Tibial artery (tissue), 4 donors: Measurements from ENCODE around the gene BCS1L.

Source experiments
- DNase-seq, 2 donors: peaks; one replicate each; pipeline ENCODE4 v3.0.0-alpha.2; 2019
- H3K27ac ChIP-seq, 2 donors: fragments of 200-600 bp; sonication (generic) in 1 of 2; 1 replicate in 1 of 2; 2 replicates in 1 of 2; pipeline ENCODE4 v1.5.1; 2018 to 2019; ENCODE audit warnings: mild to moderate bottlenecking in 1 of 2
- H3K27me3 ChIP-seq, 2 donors: fragments of 200-600 bp; sonication (generic) in 1 of 2; one replicate each; pipeline versions ENCODE4 v1.5.1 to v1.6.0; 2016 to 2019
- H3K36me3 ChIP-seq, 3 donors: fragments of 200-600 bp; sonication (generic) in 2 of 3; one replicate each; pipeline ENCODE4 v1.5.1; 2016 to 2019; ENCODE audit warnings: mild to moderate bottlenecking in 2 of 3
- H3K4me1 ChIP-seq, 4 donors: fragments of 200-600 bp; sonication (generic) in 2 of 4; 1 replicate in 3 of 4; 2 replicates in 1 of 4; pipeline ENCODE4 v1.5.1; 2016 to 2019
- H3K4me3 ChIP-seq, 2 donors: fragments of 200-600 bp; sonication (generic) in 1 of 2; 1 replicate in 1 of 2; 2 replicates in 1 of 2; pipeline ENCODE4 v1.5.1; 2018 to 2019; ENCODE audit warnings: mild to moderate bottlenecking in 2 of 2
- H3K9me3 ChIP-seq, 3 donors: fragments of 200-600 bp; sonication (generic) in 1 of 3; one replicate each; pipeline ENCODE4 v1.5.1; 2016 to 2019
- CTCF ChIP-seq, 2 experiments: fragments of 200-600 bp in 1 of 2; fragments of 450-650 bp in 1 of 2; IDR thresholded peaks; one replicate each; pipeline ENCODE4 v1.5.1; 2017 to 2019; ENCODE audit warnings: antibody characterized with exemption in 2 of 2, mild to moderate bottlenecking in 1 of 2, moderate library complexity in 1 of 2
- intact Hi-C: fragments of 100-400 bp; cut with DNase I; formaldehyde crosslinking; loops from one replicate; pipeline ENCODE4 v1.15.0; 2023; ENCODE audit warnings: low total_unique reads

Gene BCS1L

GRCh38 chr2:218622606-218623365, 36.7 kb upstream of the BCS1L start:
- H3K36me3 ChIP-seq = no peaks in the 10 kb centered on the region
- no peaks in the 10 kb centered on the region for H3K4me1 ChIP-seq
- H3K9me3 ChIP-seq = no peaks in the 10 kb centered on the region
- intact Hi-C loops = no loop called here
- no peak for TF ChIP-seq CTCF (IDR thresholded peaks at IDR 0.05)
- no peak overlapping the region for H3K27ac ChIP-seq
- H3K4me3 ChIP-seq = no peak overlapping the region
- DNase-seq = no peak
- no peaks in the 10 kb centered on the region for H3K27me3 ChIP-seq

- H3K4me1 ChIP-seq = no peaks in the 10 kb centered on the region
- H3K27ac ChIP-seq = no peak overlapping the region
- no peak for TF ChIP-seq CTCF (IDR thresholded peaks at IDR 0.05)
- intact Hi-C loops = no loop called here
- no peaks in the 10 kb centered on the region for H3K9me3 ChIP-seq
- no peaks in the 10 kb centered on the region for H3K36me3 ChIP-seq
- no peaks in the 10 kb centered on the region for H3K27me3 ChIP-seq
- no peak overlapping the region for H3K4me3 ChIP-seq
- DNase-seq = no peak
Measured at GRCh38 chr2:218623366-218623705, 36.1 kb upstream of the BCS1L start.

GRCh38 chr2:218626369-218626768, 33.1 kb upstream of the BCS1L start:
- intact Hi-C loops = no loop called here
- Histone ChIP-seq H3K27me3 (no peaks in the 10 kb centered on the region), H3K4me1 (no peaks in the 10 kb centered on the region), H3K9me3 (no peaks in the 10 kb centered on the region), H3K27ac (no peak overlapping the region), H3K4me3 (no peak overlapping the region), H3K36me3 (no peaks in the 10 kb centered on the region)
- no peak for DNase-seq
- TF ChIP-seq CTCF (IDR thresholded peaks at IDR 0.05) = no peak

- Histone ChIP-seq H3K9me3 (no peaks in the 10 kb centered on the region), H3K27ac (no peak overlapping the region), H3K36me3 (no peaks in the 10 kb centered on the region), H3K27me3 (no peaks in the 10 kb centered on the region), H3K4me1 (no peaks in the 10 kb centered on the region), H3K4me3 (no peak overlapping the region)
- no peak for TF ChIP-seq CTCF (IDR thresholded peaks at IDR 0.05)
- intact Hi-C loops = no loop called here
- no peak for DNase-seq
Measured at GRCh38 chr2:218627939-218628338, 31.5 kb upstream of the BCS1L start.

- Histone ChIP-seq H3K27ac (no peak overlapping the region), H3K9me3 (no peaks in the 10 kb centered on the region), H3K27me3 (no peaks in the 10 kb centered on the region), H3K4me1 (no peaks in the 10 kb centered on the region), H3K36me3 (peaks cover 31 to 38% (median 37%) of the 10 kb centered on the region in 3 donors), H3K4me3 (no peak overlapping the region)
- intact Hi-C loops = no loop called here
- DNase-seq = no peak
- TF ChIP-seq CTCF (IDR thresholded peaks at IDR 0.05) = no peak
Measured at GRCh38 chr2:218631837-218632236, 27.6 kb upstream of the BCS1L start.

- no peak for DNase-seq
- peaks cover 66 to 77% (median 74%) of the 10 kb centered on the region in 3 donors for H3K36me3 ChIP-seq
Measured at GRCh38 chr2:218635719-218636118, 23.8 kb upstream of the BCS1L start.

More at GRCh38 chr2:218635719-218636118, 23.8 kb upstream of the BCS1L start:
- no peak for TF ChIP-seq CTCF (IDR thresholded peaks at IDR 0.05)
- Histone ChIP-seq H3K4me1 (no peaks in the 10 kb centered on the region), H3K27me3 (no peaks in the 10 kb centered on the region), H3K27ac (no peak overlapping the region), H3K4me3 (no peak overlapping the region), H3K9me3 (no peaks in the 10 kb centered on the region)
- intact Hi-C loops = no loop called here
